GM18909 (cell line): Measurements from ENCODE around the gene IRF8.
"Not testable (repeated sequence)": the region's sequence is repeated elsewhere in the genome, so short reads cannot be mapped to it uniquely, and the experiment has no call there.

Source experiments
- ATAC-seq: cut with Tn5 transposase; IDR thresholded peaks from one replicate; pipeline ENCODE4 v1.9.1; 2021; ENCODE audit warnings: mild to moderate bottlenecking; ENCODE audit not compliant: unreplicated experiment, poor library complexity

Gene IRF8

GRCh38 chr16:85864965-85865364 is 34.0 kb upstream of the IRF8 start:
- ATAC-seq, result no peak

GRCh38 chr16:85867189-85867588 is 31.8 kb upstream of the IRF8 start:
- no peak for ATAC-seq

GRCh38 chr16:85868495-85868894 is 30.5 kb upstream of the IRF8 start:
- ATAC-seq, result no peak

- no peak for ATAC-seq
These were observed 29.8 kb upstream of the IRF8 start for GRCh38 chr16:85869206-85869605.

- ATAC-seq, result no peak
These were observed 29.0 kb upstream of the IRF8 start for GRCh38 chr16:85869785-85870558.

- no peak for ATAC-seq
These were observed 27.2 kb upstream of the IRF8 start for GRCh38 chr16:85871756-85872155.

- ATAC-seq, result no peak
These were observed 26.2 kb upstream of the IRF8 start for GRCh38 chr16:85872734-85873133.

- ATAC-seq, result no peak
These were observed 25.8 kb upstream of the IRF8 start for GRCh38 chr16:85873153-85873552.

- ATAC-seq, result not testable (repeated sequence)
These were observed 24.9 kb upstream of the IRF8 start for GRCh38 chr16:85874031-85874430.

GRCh38 chr16:85878407-85878806 is 20.6 kb upstream of the IRF8 start:
- no peak for ATAC-seq

GRCh38 chr16:85878875-85879274 is 20.1 kb upstream of the IRF8 start:
- no peak for ATAC-seq

GRCh38 chr16:85879549-85879948 is 19.4 kb upstream of the IRF8 start:
- ATAC-seq, result no peak

- peak; percentile 59 for ATAC-seq
These were observed 18.8 kb upstream of the IRF8 start for GRCh38 chr16:85879975-85880831.

GRCh38 chr16:85880861-85881260 is 18.1 kb upstream of the IRF8 start:
- ATAC-seq, result no peak

GRCh38 chr16:85881436-85881835 is 17.5 kb upstream of the IRF8 start:
- no peak for ATAC-seq

GRCh38 chr16:85882181-85882810 is 16.7 kb upstream of the IRF8 start:
- no peak for ATAC-seq

- no peak for ATAC-seq
These were observed 15.1 kb upstream of the IRF8 start for GRCh38 chr16:85883813-85884212.

GRCh38 chr16:85884808-85885463 is 14.0 kb upstream of the IRF8 start:
- no peak for ATAC-seq

- no peak for ATAC-seq
These were observed 13.4 kb upstream of the IRF8 start for GRCh38 chr16:85885537-85885936.
